Bronchial epithelial cell (primary cell): ENCODE results near the gene ZFTA. TPM values are rescaled to one million over a fixed set of nuclear protein-coding genes. Genes with fewer than 3 reads are reported as not detected.
"Not testable (repeated sequence)": the region's sequence is repeated elsewhere in the genome, so short reads cannot be mapped to it uniquely, and the experiment has no call there.

ENCODE experiments used
- DNase-seq: peaks from one replicate; pipeline ENCODE4 v3.0.0-alpha.2; 2010; ENCODE audit warnings: low read depth
- FAIRE-seq: peaks from 2 replicates; lab custom pipeline; 2011; peaks lifted over from hg19 to GRCh38; lab: Jason Lieb, UNC
- H3K27me3 ChIP-seq: 2 replicates; pipeline ENCODE4 v1.5.1; 2011; ENCODE audit warnings: low read length; ENCODE audit not compliant: control insufficient read depth, insufficient read depth
- H3K36me3 ChIP-seq: 2 replicates; pipeline ENCODE4 v1.5.1; 2011; ENCODE audit warnings: low read length; ENCODE audit not compliant: control insufficient read depth, insufficient read depth
- H3K4me3 ChIP-seq: 2 replicates; pipeline ENCODE4 v1.5.1; 2011; ENCODE audit warnings: mild to moderate bottlenecking, low read depth, low read length, control low read depth
- total RNA-seq: library from RNA; depleted of rRNA; stranded (reverse); fragments of >200 nt; gene quantifications from 2 replicates; pipeline ENCODE4 v1.2.1, GENCODE V29; 2014
- TF ChIP-seq, protein P1 (sequence below): IDR thresholded peaks from 2 replicates; pipeline ENCODE4 v1.5.1; 2011; ENCODE audit warnings: mild to moderate bottlenecking, moderate library complexity, low read length, control low read depth, inconsistent platforms; ENCODE audit not compliant: insufficient read depth, severe bottlenecking

The ZFTA gene
- total RNA-seq, 1 donor from 2014 or later = 2.9 TPM

DNA sequence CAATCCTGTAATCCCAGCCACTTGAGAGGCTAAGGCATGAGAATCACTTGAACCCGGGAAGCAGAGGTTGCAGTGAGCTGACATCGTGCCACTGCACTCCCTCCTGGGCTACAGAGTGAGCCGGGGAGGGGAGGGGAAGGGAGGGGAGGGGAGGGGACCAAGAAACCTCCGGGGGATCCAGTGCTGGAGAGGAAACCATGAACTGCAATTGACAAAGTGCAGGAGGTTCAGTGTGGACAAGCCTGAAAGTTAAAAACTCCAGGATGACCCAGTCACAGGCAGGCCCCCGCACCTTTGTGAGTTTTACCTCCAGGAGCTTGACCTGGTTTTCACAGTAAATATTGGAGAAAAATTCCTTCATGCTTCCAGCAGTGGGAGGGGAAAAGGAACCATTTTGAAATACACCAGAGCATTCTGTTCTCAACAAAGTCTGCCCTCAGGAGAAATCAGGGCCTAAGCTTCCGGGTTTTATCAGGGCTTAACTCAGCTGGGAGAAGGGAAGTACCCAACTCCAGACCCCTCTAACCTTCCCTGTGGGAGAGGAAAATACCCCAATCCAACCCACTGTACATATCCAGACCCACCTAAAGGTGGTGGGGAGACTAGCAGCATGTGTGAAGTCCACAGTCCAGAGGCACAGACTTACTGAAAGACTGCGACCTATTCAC is 15.5 kb upstream of the ZFTA start:
- H3K36me3 ChIP-seq = no peaks in the 10 kb centered on the region
- DNase-seq = no peak
- FAIRE-seq = no peak
- H3K4me3 ChIP-seq = no peak overlapping the region
- H3K27me3 ChIP-seq = no peaks in the 10 kb centered on the region
- TF ChIP-seq, protein P1, sequence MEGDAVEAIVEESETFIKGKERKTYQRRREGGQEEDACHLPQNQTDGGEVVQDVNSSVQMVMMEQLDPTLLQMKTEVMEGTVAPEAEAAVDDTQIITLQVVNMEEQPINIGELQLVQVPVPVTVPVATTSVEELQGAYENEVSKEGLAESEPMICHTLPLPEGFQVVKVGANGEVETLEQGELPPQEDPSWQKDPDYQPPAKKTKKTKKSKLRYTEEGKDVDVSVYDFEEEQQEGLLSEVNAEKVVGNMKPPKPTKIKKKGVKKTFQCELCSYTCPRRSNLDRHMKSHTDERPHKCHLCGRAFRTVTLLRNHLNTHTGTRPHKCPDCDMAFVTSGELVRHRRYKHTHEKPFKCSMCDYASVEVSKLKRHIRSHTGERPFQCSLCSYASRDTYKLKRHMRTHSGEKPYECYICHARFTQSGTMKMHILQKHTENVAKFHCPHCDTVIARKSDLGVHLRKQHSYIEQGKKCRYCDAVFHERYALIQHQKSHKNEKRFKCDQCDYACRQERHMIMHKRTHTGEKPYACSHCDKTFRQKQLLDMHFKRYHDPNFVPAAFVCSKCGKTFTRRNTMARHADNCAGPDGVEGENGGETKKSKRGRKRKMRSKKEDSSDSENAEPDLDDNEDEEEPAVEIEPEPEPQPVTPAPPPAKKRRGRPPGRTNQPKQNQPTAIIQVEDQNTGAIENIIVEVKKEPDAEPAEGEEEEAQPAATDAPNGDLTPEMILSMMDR = no peak

DNA sequence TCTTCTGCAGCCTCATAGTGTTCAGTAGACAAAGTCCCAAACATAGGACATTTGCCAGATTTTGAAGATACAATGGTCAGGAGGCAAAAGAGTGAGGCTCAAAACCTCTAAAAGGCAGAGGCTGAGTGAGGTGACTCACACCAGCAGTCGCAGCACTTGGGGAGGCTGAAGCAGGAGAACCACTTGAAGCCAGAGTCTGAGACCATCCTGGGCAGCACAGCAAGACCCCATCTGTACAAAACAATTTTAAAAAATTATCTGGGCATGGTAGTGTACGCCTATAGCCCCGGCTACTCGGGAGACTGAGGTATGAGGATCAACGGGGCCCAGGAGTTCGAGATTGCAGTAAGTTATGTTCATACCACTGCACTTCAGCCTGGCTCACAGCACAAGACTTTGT is 14.2 kb upstream of the ZFTA start:
- H3K4me3 ChIP-seq = no peak overlapping the region
- no peaks in the 10 kb centered on the region for H3K27me3 ChIP-seq
- no peak for FAIRE-seq
- TF ChIP-seq, protein P1 = no peak
- no peak for DNase-seq
- H3K36me3 ChIP-seq = no peaks in the 10 kb centered on the region

DNA sequence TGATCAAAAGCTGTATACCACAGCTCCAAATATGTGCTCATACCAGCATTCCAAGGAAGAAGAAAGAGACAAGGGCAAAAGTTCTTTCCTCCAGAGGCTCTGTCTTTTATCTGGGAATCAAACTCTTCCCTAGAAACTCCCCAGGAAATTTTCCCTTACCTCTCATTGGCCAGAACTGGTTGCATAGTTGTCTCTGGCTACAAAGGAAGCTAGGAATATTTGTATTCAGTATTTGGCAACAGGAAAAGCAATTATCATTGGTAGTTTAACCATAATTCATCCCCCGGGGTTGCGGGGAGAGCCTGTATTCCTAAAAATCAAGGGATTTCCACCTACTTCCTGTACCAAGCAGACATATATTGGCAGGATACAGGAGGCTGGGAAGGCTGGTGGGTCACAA is 10.5 kb upstream of the ZFTA start:
- no peak for FAIRE-seq

DNA sequence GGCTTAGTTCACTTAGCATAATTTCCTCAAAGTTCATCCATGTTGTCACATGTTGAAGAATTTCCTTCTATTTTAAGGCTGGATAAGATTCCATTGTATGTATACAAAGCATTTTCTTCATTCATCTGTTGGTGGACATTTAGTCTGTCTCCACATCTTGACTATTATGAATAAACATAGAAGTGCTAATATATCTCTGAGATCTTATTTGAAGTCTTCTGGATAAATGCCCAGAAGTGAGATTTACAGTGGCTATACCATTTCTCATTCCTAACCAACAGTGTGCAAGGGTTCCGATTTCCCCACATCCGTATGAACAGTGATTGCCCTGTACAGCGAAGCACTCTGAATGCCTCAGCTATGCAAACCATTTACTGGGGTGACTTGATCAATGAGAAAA is 6.6 kb upstream of the ZFTA start:
- Histone ChIP-seq H3K36me3 (no peaks in the 10 kb centered on the region), H3K27me3 (no peaks in the 10 kb centered on the region), H3K4me3 (no peak overlapping the region)
- DNase-seq = no peak
- TF ChIP-seq, protein P1 = no peak
- FAIRE-seq = no peak

More for the DNA sequence above, 10.5 kb upstream of the ZFTA start:
- H3K27me3 ChIP-seq = no peaks in the 10 kb centered on the region
- no peak overlapping the region for H3K4me3 ChIP-seq
- no peak for DNase-seq
- no peaks in the 10 kb centered on the region for H3K36me3 ChIP-seq
- TF ChIP-seq, protein P1 = no peak

DNA sequence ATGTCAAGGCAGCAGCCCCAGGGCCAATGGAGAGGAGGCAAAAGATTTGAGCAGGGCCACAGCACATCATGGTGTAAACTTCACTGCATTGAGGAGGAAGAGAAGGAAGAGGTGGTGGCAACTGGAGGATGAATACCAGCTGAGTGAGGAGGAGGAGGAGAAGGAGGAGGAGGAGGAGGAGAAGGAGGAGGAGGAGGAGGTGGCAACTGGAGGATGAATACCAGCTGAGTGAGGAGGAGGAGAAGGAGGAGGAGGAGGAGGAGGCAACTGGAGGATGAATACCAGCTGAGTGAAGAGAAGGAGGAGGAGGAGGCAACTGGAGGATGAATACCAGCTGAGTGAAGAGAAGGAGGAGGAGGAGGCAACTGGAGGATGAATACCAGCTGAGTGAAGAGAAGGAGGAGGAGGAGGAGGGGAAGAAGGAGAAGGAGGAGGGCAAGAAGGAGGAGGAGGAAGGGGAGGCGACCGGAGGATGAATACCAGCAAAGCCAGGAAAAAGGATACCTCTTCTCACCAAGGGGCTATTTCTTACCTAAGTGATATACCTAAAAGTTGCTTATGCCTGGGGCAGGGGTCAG is 3.3 kb upstream of the ZFTA start:
- FAIRE-seq, H3K4me3 ChIP-seq, H3K36me3 ChIP-seq, H3K27me3 ChIP-seq, DNase-seq: not testable (repeated sequence)

DNA sequence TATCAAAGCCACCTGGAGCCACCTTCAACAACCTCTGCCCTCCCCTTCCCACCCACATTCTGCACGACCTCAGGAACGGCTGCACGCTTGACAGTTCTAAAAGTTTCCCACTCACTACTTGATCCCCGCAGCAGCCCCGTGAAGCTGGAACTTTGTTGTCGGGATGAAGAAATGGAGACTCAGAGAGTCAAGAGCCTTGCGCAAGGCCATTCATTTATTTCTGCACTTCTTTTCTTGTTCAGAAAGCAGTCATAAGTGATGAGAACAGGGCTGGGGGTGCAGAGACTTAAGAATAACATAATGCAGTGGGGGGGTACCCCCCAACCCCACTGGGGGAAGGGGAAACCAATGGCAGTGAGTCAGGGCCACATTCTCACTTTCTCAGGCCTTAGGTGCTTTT is 2.2 kb upstream of the ZFTA start:
- FAIRE-seq = no peak
- H3K27me3 ChIP-seq = no peaks in the 10 kb centered on the region
- TF ChIP-seq, protein P1 = no peak

More for the DNA sequence above, 2.2 kb upstream of the ZFTA start:
- Histone ChIP-seq H3K36me3 (no peaks in the 10 kb centered on the region), H3K4me3 (no peak overlapping the region)
- no peak for DNase-seq
